Gastroesophageal sphincter (tissue), 4 donors: ENCODE data around the gene OCA2. TPM values are rescaled to one million over a fixed set of nuclear protein-coding genes. Genes with fewer than 3 reads are reported as not detected.

ENCODE experiments used
- ATAC-seq: fragments of 150-250 bp; one replicate; pipeline ENCODE4 v1.9.1; 2016; ENCODE audit warnings: mild to moderate bottlenecking, moderate library complexity
- H3K27ac ChIP-seq, 4 donors: fragments of 200-600 bp; sonication (generic) in 3 of 4; 1 replicate in 3 of 4; 2 replicates in 1 of 4; pipeline ENCODE4 v1.5.1; 2016 to 2019
- H3K27me3 ChIP-seq: fragments of 200-600 bp; sonication (generic); one replicate; pipeline ENCODE4 v1.5.1; 2019
- H3K36me3 ChIP-seq, 2 donors: fragments of 200-600 bp; sonication (generic); one replicate each; pipeline ENCODE4 v1.5.1; 2019; ENCODE audit warnings: control low read depth in 1 of 2
- H3K4me1 ChIP-seq, 3 donors: fragments of 200-600 bp; sonication (generic); 1 replicate in 2 of 3; 2 replicates in 1 of 3; pipeline ENCODE4 v1.5.1; 2016 to 2019; ENCODE audit warnings: control low read depth in 2 of 3
- H3K4me3 ChIP-seq, 2 donors: fragments of 200-600 bp; sonication (generic); one replicate each; pipeline ENCODE4 v1.5.1; 2019; ENCODE audit warnings: mild to moderate bottlenecking in 1 of 2, moderate library complexity in 1 of 2
- H3K9me3 ChIP-seq, 3 donors: fragments of 200-600 bp; sonication (generic); one replicate each; pipeline ENCODE4 v1.5.1; 2017 to 2019; ENCODE audit warnings: control low read depth in 2 of 3
- EP300 ChIP-seq: sonication (generic); formaldehyde crosslinking; IDR thresholded peaks from one replicate; pipeline ENCODE4 v1.6.1; 2017; ENCODE audit warnings: antibody characterized with exemption, mild to moderate bottlenecking
- POLR2A ChIP-seq, 2 donors: fragments of 450-650 bp; IDR thresholded peaks; one replicate each; pipeline ENCODE4 v1.6.1; 2017; ENCODE audit warnings: antibody characterized with exemption in 2 of 2, mild to moderate bottlenecking in 2 of 2, moderate library complexity in 1 of 2
- POLR2AphosphoS5 ChIP-seq: sonication (generic); formaldehyde crosslinking; IDR thresholded peaks from one replicate; pipeline ENCODE4 v1.6.1; 2017; ENCODE audit warnings: antibody characterized with exemption
- WGBS, 2 donors: methylation state at CpG; one replicate each; pipeline ENCODE4 v1.1.5; 2018; ENCODE audit warnings: low coverage in 1 of 2; 5-methylcytosine and 5-hydroxymethylcytosine counted together
- total RNA-seq, 4 donors: library from RNA; depleted of rRNA; stranded (reverse); fragments of >200 nt; gene quantifications; one replicate each; pipeline ENCODE4 v1.1.0, GENCODE V29; 2016
- TF ChIP-seq, protein P1 (sequence below), 4 experiments: fragments of 200-600 bp in 2 of 4; fragments of 450-650 bp in 2 of 4; sonication (generic) in 1 of 4; IDR thresholded peaks; one replicate each; pipeline ENCODE4 v1.5.1; 2017 to 2019; ENCODE audit warnings: antibody characterized with exemption in 4 of 4, mild to moderate bottlenecking in 2 of 4, moderate library complexity in 2 of 4

Gene OCA2
- total RNA-seq, 4 donors from 2014 or later: 0.40 to 2.0 (median 1.1) TPM; not detected in 1

DNA sequence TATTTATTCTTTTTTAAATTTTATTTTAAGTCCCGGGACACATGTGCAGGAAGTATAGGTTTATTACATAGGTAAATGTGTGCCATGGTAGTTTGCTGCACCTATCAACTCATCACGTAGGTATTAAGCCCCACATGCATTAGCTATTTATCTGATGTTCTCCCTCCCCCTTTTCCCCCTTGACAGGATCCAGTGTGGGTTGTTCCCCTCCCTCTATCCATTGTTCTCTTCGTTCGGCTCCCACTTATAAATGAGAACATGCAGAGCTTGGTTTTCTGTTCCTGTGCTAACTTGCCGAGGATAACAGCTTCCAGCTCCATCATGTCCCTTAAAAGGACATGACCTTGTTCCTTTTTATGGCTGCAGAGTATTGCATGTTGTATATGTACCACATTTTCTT lies 220.3 kb downstream of the OCA2 start:
- Histone ChIP-seq H3K4me3 (no peak overlapping the region), H3K9me3 (peaks cover 0 to 12% (median 0%) of the 10 kb centered on the region in 3 donors), H3K36me3 (no peaks in the 10 kb centered on the region), H3K27ac (no peak overlapping the region), H3K4me1 (no peaks in the 10 kb centered on the region), H3K27me3 (no peaks in the 10 kb centered on the region)
- 77 to 84% methylated on average over 5 of the region's 5 CpGs for WGBS, 2 donors
- TF ChIP-seq POLR2AphosphoS5: no peak
- no peak for TF ChIP-seq EP300
- TF ChIP-seq, protein P1, sequence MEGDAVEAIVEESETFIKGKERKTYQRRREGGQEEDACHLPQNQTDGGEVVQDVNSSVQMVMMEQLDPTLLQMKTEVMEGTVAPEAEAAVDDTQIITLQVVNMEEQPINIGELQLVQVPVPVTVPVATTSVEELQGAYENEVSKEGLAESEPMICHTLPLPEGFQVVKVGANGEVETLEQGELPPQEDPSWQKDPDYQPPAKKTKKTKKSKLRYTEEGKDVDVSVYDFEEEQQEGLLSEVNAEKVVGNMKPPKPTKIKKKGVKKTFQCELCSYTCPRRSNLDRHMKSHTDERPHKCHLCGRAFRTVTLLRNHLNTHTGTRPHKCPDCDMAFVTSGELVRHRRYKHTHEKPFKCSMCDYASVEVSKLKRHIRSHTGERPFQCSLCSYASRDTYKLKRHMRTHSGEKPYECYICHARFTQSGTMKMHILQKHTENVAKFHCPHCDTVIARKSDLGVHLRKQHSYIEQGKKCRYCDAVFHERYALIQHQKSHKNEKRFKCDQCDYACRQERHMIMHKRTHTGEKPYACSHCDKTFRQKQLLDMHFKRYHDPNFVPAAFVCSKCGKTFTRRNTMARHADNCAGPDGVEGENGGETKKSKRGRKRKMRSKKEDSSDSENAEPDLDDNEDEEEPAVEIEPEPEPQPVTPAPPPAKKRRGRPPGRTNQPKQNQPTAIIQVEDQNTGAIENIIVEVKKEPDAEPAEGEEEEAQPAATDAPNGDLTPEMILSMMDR (IDR thresholded peaks at IDR 0.05): no peak
- no peak for TF ChIP-seq POLR2A (IDR thresholded peaks at IDR 0.05)
- no peak for ATAC-seq

DNA sequence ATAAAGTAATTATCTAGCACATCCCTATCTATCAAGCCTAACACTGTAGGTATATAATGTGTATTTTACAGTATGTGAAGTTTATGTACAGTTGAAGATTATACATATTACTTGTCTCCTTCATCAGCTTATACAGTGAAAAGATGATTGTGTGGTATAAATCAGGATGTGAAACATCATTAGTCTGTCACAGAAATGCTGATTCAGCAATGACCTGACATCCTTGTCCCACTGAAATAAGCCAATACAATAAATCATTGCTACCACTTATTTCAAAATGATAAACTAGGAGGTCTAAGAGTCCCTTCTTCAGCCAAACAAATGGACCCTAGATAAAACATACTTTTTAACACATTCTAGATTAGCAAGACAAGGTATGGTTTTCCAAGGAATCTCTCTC lies 225.3 kb downstream of the OCA2 start:
- Histone ChIP-seq H3K36me3 (no peaks in the 10 kb centered on the region), H3K27me3 (no peaks in the 10 kb centered on the region), H3K4me1 (no peaks in the 10 kb centered on the region), H3K9me3 (no peaks in the 10 kb centered on the region), H3K4me3 (no peak overlapping the region), H3K27ac (no peak overlapping the region)
- no peak for ATAC-seq
- TF ChIP-seq POLR2A (IDR thresholded peaks at IDR 0.05) (no peak), POLR2AphosphoS5 (no peak), EP300 (no peak)
- TF ChIP-seq, protein P1 (IDR thresholded peaks at IDR 0.05): no peak

DNA sequence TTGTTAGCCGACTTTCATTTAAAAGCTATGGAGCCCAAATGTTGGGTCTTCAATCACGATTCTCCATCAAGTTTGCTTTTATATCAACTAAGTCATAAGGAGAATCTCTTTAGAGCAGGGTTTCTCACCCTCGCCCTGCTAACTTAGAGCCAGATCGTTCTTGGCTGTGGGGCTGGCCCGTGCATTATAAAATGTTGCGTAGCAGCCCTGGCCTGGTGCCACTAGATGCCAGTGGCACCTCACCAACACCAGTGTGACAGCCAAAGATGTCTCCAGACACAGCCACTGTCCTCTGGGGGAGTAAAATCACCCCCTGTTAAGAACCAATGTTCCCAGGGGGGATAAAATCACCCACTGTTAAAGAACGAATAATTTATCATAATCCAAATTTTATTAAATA lies 226.1 kb downstream of the OCA2 start:
- TF ChIP-seq POLR2A (IDR thresholded peaks at IDR 0.05) (no peak), EP300 (no peak), POLR2AphosphoS5 (no peak)
- TF ChIP-seq, protein P1 (IDR thresholded peaks at IDR 0.05): no peak
- Histone ChIP-seq H3K27me3 (no peaks in the 10 kb centered on the region), H3K4me1 (no peaks in the 10 kb centered on the region), H3K36me3 (no peaks in the 10 kb centered on the region), H3K4me3 (no peak overlapping the region), H3K9me3 (no peaks in the 10 kb centered on the region), H3K27ac (no peak overlapping the region)
- WGBS, 2 donors: 81 to 91% methylated on average over 5 of the region's 7 CpGs
- ATAC-seq: no peak

DNA sequence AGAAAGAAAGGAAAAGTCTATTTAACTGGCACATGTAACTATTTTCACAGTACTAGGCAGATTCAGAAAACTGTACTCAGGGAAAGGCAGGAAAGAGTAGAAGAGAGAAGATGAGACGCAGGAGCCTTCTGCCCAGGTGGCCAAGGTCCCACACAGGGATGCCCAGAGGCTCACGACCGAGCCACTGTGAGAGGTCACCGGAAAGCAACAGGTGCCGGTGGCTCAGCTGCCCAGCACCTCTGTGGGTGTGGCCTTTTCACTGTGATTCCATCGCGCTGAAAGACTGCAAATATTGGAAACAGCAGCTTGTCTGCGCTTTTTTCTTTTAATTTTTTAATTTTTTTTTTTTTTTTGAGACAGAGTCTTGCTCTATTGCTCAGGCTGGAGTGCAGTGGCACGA lies 226.8 kb downstream of the OCA2 start:
- H3K4me3 ChIP-seq: no peak overlapping the region
- no peaks in the 10 kb centered on the region for H3K9me3 ChIP-seq
- TF ChIP-seq EP300 (no peak), POLR2AphosphoS5 (no peak), POLR2A (IDR thresholded peaks at IDR 0.05) (no peak)
- TF ChIP-seq, protein P1 (IDR thresholded peaks at IDR 0.05): no peak
- no peak for ATAC-seq
- H3K4me1 ChIP-seq: no peaks in the 10 kb centered on the region
- H3K27me3 ChIP-seq: no peaks in the 10 kb centered on the region
- WGBS, 2 donors: 85 to 88% methylated on average over 8 to 9 of the region's 9 CpGs
- H3K36me3 ChIP-seq: no peaks in the 10 kb centered on the region
- H3K27ac ChIP-seq: no peak overlapping the region

DNA sequence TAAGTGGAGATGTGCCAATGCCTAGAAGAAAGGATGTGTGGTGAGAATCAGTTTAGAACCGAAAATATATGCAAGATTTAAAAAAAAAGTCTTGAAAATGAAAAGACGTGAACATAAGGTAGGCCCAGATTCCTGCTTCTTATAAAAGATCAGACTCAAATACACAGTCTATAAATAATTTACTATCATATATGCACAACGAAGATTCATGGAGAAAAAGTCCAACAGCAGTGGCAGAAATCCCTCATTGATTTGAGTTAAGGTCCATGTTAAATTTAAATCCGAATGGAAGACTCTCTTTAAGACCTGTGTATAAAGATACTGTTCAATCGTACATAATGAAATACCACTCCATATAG lies 227.2 kb downstream of the OCA2 start:
- ATAC-seq: no peak
- Histone ChIP-seq H3K27ac (no peak overlapping the region), H3K9me3 (no peaks in the 10 kb centered on the region), H3K4me3 (no peak overlapping the region), H3K27me3 (no peaks in the 10 kb centered on the region), H3K4me1 (no peaks in the 10 kb centered on the region), H3K36me3 (no peaks in the 10 kb centered on the region)
- WGBS, 2 donors: 54 to 67% methylated on average over 3 to 5 of the region's 5 CpGs
- TF ChIP-seq POLR2AphosphoS5: no peak
- TF ChIP-seq, protein P1 (IDR thresholded peaks at IDR 0.05): no peak
- no peak for TF ChIP-seq EP300
- no peak for TF ChIP-seq POLR2A (IDR thresholded peaks at IDR 0.05)
